Prostate gland (tissue), 2 donors: ENCODE measurements around the gene ALDH1B1. TPM values are rescaled to one million over a fixed set of nuclear protein-coding genes. Genes with fewer than 3 reads are reported as not detected.

Experiments
- DNase-seq: peaks from one replicate; pipeline ENCODE4 v3.0.0-alpha.2; 2019; ENCODE audit warnings: low spot score
- H3K27ac ChIP-seq, 2 donors: fragments of 200-600 bp; sonication (generic); 2 replicates each; pipeline ENCODE4 v1.5.1; 2017 to 2019
- H3K27me3 ChIP-seq: fragments of 200-600 bp; sonication (generic); replicated peaks from 2 replicates; pipeline ENCODE4 v1.5.1; 2019; ENCODE audit not compliant: insufficient read depth
- H3K36me3 ChIP-seq, 2 donors: fragments of 200-600 bp; sonication (generic); 1 replicate in 1 of 2; 2 replicates in 1 of 2; pipeline versions ENCODE4 v1.5.1 to v1.8.1; 2017 to 2019
- H3K4me1 ChIP-seq: fragments of 200-600 bp; sonication (generic); replicated peaks from 2 replicates; pipeline ENCODE4 v1.5.1; 2019
- H3K4me3 ChIP-seq, 2 donors: fragments of 200-600 bp; sonication (generic); 2 replicates each; pipeline ENCODE4 v1.5.1; 2017 to 2019
- H3K9me3 ChIP-seq: fragments of 200-600 bp; sonication (generic); 2 replicates; pipeline ENCODE4 v1.5.1; 2017
- POLR2A ChIP-seq: fragments of 450-650 bp; IDR thresholded peaks from one replicate; pipeline ENCODE4 v1.6.1; 2016; ENCODE audit warnings: antibody characterized with exemption, mild to moderate bottlenecking
- POLR2AphosphoS5 ChIP-seq: sonication (generic); formaldehyde crosslinking; IDR thresholded peaks from one replicate; pipeline ENCODE4 v1.6.1; 2017; ENCODE audit warnings: antibody characterized with exemption
- WGBS: methylation state at CpG from one replicate; pipeline ENCODE4 v1.1.5; 2018; 5-methylcytosine and 5-hydroxymethylcytosine counted together
- intact Hi-C: fragments of 100-400 bp; cut with DNase I; formaldehyde crosslinking; loops from one replicate; pipeline ENCODE4 v1.14.2; 2022
- total RNA-seq, 2 donors: library from RNA; depleted of rRNA; stranded (reverse); fragments of >200 nt; gene quantifications; one replicate each; pipeline ENCODE4 v1.1.0, GENCODE V29; 2016
- TF ChIP-seq, protein P1 (sequence below), 4 experiments: fragments of 200-600 bp in 2 of 4; fragments of 450-650 bp in 2 of 4; sonication (generic) in 2 of 4; IDR thresholded peaks; 1 replicate in 3 of 4; 2 replicates in 1 of 4; pipeline ENCODE4 v1.5.1; 2016 to 2019; ENCODE audit warnings: antibody characterized with exemption in 4 of 4, mild to moderate bottlenecking in 2 of 4, moderate library complexity in 2 of 4

ALDH1B1 gene
- total RNA-seq, 2 donors from 2014 or later, result 42.5 to 88.8 TPM

DNA sequence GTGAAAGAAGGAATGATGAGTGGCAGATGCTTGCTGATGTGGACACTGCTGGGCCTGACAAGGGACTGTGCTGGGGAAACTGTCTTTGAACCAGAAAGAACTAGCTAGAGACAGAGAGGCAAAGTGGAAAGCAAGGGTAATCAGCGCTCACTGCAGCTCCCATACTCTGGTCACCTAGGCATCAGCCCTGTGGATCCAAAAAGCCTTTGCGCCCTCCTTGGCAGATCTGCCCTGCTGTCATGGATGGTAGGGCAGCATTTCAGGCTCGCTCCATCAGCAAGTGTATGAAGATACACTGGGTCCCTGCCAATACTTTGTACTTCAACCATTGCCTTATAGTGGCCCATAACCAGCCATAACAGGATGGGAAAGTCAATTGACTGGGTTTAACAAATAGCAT lies 6.6 kb upstream of the ALDH1B1 start:
- Histone ChIP-seq H3K27me3 (no peaks in the 10 kb centered on the region), H3K36me3 (no peaks in the 10 kb centered on the region), H3K27ac (no peak overlapping the region), H3K9me3 (no peaks in the 10 kb centered on the region), H3K4me1 (no peaks in the 10 kb centered on the region), H3K4me3 (no peak overlapping the region)
- TF ChIP-seq, protein P1, sequence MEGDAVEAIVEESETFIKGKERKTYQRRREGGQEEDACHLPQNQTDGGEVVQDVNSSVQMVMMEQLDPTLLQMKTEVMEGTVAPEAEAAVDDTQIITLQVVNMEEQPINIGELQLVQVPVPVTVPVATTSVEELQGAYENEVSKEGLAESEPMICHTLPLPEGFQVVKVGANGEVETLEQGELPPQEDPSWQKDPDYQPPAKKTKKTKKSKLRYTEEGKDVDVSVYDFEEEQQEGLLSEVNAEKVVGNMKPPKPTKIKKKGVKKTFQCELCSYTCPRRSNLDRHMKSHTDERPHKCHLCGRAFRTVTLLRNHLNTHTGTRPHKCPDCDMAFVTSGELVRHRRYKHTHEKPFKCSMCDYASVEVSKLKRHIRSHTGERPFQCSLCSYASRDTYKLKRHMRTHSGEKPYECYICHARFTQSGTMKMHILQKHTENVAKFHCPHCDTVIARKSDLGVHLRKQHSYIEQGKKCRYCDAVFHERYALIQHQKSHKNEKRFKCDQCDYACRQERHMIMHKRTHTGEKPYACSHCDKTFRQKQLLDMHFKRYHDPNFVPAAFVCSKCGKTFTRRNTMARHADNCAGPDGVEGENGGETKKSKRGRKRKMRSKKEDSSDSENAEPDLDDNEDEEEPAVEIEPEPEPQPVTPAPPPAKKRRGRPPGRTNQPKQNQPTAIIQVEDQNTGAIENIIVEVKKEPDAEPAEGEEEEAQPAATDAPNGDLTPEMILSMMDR (IDR thresholded peaks at IDR 0.05), result no peak
- TF ChIP-seq POLR2A (no peak), POLR2AphosphoS5 (no peak)
- intact Hi-C loops, result no loop called here
- DNase-seq, result no peak
- WGBS, result 89% methylated on average over 3 of the region's 3 CpGs

DNA sequence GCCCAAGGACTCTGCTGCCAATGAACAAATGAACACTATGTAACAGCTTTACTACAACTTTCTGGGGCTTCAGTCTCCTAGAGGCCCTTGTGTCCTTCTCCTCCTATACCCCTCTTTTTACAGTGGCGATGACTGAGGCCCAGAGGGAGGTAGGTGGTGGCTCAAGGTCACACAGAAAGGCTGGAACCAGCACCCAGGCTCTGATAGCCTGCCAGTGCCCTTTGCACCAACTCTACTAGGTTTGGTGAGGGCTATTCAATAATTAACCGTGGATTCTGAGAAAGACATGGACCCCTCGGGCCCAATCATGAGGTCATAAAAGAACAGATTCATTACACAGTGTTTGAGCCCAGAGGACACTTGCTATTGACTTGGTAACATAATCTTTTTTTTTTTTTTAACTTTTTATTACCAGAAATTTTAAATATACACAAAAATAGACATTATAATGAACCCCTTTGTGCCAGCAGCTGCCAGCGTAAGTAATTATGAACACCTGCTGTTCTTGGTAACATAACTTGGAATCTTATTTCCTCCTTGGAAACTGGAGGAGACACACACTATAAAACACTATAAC lies 6.1 kb upstream of the ALDH1B1 start:
- Histone ChIP-seq H3K27ac (no peak overlapping the region), H3K36me3 (no peaks in the 10 kb centered on the region), H3K4me3 (no peak overlapping the region), H3K9me3 (no peaks in the 10 kb centered on the region), H3K27me3 (no peaks in the 10 kb centered on the region), H3K4me1 (no peaks in the 10 kb centered on the region)
- TF ChIP-seq POLR2AphosphoS5 (no peak), POLR2A (no peak)
- TF ChIP-seq, protein P1 (IDR thresholded peaks at IDR 0.05), result no peak
- intact Hi-C loops, result no loop called here
- WGBS, result 56% methylated on average over 4 of the region's 4 CpGs
- no peak for DNase-seq

- TF ChIP-seq, protein P1 (IDR thresholded peaks at IDR 0.05), result no peak
- no peak for TF ChIP-seq POLR2AphosphoS5
- TF ChIP-seq POLR2A, result no peak
- intact Hi-C loops, result no loop called here
- no peaks in the 10 kb centered on the region for H3K4me1 ChIP-seq
- no peaks in the 10 kb centered on the region for H3K9me3 ChIP-seq
- H3K27ac ChIP-seq, result no peak overlapping the region
- WGBS, result 53% methylated on average over 1 of the region's 1 CpG
- no peak overlapping the region for H3K4me3 ChIP-seq
- no peaks in the 10 kb centered on the region for H3K36me3 ChIP-seq
- DNase-seq, result no peak
- H3K27me3 ChIP-seq, result no peaks in the 10 kb centered on the region
These were observed 5.4 kb upstream of the ALDH1B1 start for GRCh38 chr9:38387066-38387465.

- TF ChIP-seq POLR2A (no peak), POLR2AphosphoS5 (no peak)
- TF ChIP-seq, protein P1 (IDR thresholded peaks at IDR 0.05), result no peak
- intact Hi-C loops, result no loop called here
- H3K4me3 ChIP-seq, result no peak overlapping the region
- H3K4me1 ChIP-seq, result no peaks in the 10 kb centered on the region
- WGBS, result 94% methylated on average over 4 of the region's 4 CpGs
- no peaks in the 10 kb centered on the region for H3K9me3 ChIP-seq
- no peak overlapping the region for H3K27ac ChIP-seq
- H3K36me3 ChIP-seq, result no peaks in the 10 kb centered on the region
- H3K27me3 ChIP-seq, result no peaks in the 10 kb centered on the region
- DNase-seq, result no peak
These were observed 4.8 kb upstream of the ALDH1B1 start for GRCh38 chr9:38387751-38388150.
